ENCODE results near the gene NDUFS2. TPM values are rescaled to one million over a fixed set of nuclear protein-coding genes. Genes with fewer than 3 reads are reported as not detected.
A peak's percentile ranks its signal among the peaks of the same experiment; 100 is the strongest.
"Not testable (repeated sequence)": the region's sequence is repeated elsewhere in the genome, so short reads cannot be mapped to it uniquely, and the experiment has no call there.

The NDUFS2 gene
- total and polyA plus RNA-seq, 8 donors = 26.7 to 56.8 (median 31.1) TPM

DNA sequence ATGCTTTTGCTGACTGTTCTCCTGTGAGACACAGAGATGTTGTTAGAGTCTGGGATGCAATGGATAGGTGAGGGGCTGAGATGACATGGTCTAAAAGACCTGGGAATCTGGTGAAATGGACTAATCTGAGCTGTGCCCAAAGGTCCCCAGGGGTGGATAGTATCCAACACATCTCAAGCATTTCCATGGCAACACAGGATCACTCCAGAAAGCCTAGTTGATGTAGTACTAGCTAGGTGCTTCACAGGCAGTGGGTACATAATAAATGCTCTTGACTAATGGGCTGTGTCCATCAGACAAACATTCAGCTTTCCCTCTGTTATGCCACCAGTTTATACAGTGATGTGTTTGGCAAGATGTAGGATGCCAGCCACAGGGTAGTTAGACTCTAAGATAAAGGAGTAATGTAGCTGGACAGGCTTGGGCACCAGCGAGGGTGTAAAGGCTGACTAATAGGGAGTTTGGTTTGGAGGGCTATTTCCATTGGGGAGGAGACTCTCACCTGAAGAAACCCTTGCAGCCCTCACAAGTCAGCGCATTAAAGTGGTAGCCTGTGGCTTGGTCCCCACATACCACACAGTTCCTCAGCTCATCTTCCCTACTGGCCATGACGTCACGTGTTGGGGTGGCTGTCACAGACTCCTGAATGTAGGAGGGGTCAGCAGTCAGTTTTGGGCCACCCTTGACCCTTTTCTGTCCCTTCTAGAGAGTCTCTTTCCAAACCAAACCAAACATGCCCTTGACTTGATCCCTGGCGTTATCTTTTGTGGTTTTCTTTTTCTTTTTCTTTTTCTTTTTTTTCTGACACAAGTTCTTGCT lies 34.0 kb downstream of the NDUFS2 start:
- Histone ChIP-seq H3K4me3 (no peak overlapping the region), H3K4me1 (no peaks in the 10 kb centered on the region), H3K27ac (no peak overlapping the region), H3K9me3 (no peaks in the 10 kb centered on the region), H3K27me3 (no peaks in the 10 kb centered on the region), H3K36me3 (no peaks in the 10 kb centered on the region)
- WGBS, 2 donors = 65 to 76% methylated on average over 5 of the region's 5 CpGs
- FAIRE-seq (no peak), DNase-seq (no peak), ATAC-seq (no peak)
- TF ChIP-seq, protein P1, sequence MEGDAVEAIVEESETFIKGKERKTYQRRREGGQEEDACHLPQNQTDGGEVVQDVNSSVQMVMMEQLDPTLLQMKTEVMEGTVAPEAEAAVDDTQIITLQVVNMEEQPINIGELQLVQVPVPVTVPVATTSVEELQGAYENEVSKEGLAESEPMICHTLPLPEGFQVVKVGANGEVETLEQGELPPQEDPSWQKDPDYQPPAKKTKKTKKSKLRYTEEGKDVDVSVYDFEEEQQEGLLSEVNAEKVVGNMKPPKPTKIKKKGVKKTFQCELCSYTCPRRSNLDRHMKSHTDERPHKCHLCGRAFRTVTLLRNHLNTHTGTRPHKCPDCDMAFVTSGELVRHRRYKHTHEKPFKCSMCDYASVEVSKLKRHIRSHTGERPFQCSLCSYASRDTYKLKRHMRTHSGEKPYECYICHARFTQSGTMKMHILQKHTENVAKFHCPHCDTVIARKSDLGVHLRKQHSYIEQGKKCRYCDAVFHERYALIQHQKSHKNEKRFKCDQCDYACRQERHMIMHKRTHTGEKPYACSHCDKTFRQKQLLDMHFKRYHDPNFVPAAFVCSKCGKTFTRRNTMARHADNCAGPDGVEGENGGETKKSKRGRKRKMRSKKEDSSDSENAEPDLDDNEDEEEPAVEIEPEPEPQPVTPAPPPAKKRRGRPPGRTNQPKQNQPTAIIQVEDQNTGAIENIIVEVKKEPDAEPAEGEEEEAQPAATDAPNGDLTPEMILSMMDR (IDR thresholded peaks at IDR 0.05) = no peak
- intact Hi-C loops (cut with DNase I) = loop anchor here in 1 of 3 donors (10.0 kb wide), 1 partner anchor 49 kb away; no protein-coding TSS in a partner anchor

DNA sequence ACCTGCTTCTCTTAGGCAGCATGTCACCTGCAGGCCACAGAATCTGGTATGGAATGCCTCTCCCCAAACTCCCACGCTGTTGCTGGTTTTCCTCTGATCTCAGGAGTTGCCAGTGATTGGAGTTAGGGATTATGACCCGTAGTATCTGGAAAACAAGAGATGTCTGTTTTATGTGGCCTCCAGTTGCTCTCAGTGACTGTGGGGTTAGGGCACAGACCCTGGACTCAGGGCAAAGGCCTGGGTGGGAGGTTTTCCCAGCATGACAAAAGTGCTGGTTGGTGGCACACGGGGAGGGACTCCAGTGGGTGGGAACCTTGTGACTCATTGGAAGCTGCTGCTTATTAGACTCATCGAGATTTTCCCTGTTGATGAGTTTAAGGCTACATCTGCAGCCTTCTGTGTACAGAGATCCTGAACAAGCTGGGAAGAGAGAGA lies 35.9 kb downstream of the NDUFS2 start, which contains the start of gene NR1I3:
Gene NR1I3 (minus strand): TSS at position 165 of the 435 bp plus-strand sequence. CDS start 1,638 bp downstream, outside the sequence.
- H3K4me1 ChIP-seq = no peaks in the 10 kb centered on the region
- TF ChIP-seq, protein P1 (IDR thresholded peaks at IDR 0.05) = no peak
- no peaks in the 10 kb centered on the region for H3K27me3 ChIP-seq
- no peak for ATAC-seq
- no peaks in the 10 kb centered on the region for H3K9me3 ChIP-seq
- DNase-seq = no peak
- intact Hi-C loops (cut with DNase I) = loop anchor here in 1 of 3 donors (10.0 kb wide), 1 partner anchor 47 kb away; no protein-coding TSS in a partner anchor
- no peak within 1 kb of the TSS for H3K4me3 ChIP-seq
- H3K36me3 ChIP-seq = no peaks in the 10 kb centered on the region
- FAIRE-seq = no peak
- H3K27ac ChIP-seq = no peak within 1 kb of the TSS
- 63 to 68% methylated on average over 4 of the region's 4 CpGs for WGBS, 2 donors

DNA sequence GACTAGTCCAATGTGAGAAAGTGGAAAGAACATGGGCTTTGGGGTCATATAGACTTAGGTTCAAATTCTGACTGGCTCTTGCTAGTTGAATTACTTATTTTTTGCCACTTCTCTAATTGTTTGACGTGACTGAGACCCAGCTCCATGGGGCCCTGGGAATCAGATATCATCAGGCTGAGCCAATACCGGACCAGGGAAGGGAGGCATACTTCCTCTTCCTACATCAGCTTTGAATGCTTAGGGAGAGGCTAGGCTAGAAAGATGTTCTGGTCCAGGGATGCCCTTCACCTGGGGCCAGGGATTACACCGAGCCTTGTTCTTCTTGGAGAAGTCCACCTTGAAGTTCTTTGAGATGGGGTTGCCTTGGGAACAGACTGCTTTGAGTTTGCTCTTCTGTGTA lies 39.5 kb downstream of the NDUFS2 start:
- intact Hi-C loops (cut with DNase I) = no loop called here
- DNase-seq (no peak), FAIRE-seq (no peak), ATAC-seq (no peak)
- no peaks in the 10 kb centered on the region for H3K27me3 ChIP-seq
- H3K27ac ChIP-seq = no peak overlapping the region
- H3K4me3 ChIP-seq = no peak overlapping the region
- peaks cover 0 to 5% (median 3%) of the 10 kb centered on the region in 3 donors for H3K4me1 ChIP-seq
- no peaks in the 10 kb centered on the region for H3K36me3 ChIP-seq
- TF ChIP-seq, protein P1 (IDR thresholded peaks at IDR 0.05) = no peak
- WGBS, 2 donors = 80 to 85% methylated on average over 3 of the region's 3 CpGs
- H3K9me3 ChIP-seq = no peaks in the 10 kb centered on the region

DNA sequence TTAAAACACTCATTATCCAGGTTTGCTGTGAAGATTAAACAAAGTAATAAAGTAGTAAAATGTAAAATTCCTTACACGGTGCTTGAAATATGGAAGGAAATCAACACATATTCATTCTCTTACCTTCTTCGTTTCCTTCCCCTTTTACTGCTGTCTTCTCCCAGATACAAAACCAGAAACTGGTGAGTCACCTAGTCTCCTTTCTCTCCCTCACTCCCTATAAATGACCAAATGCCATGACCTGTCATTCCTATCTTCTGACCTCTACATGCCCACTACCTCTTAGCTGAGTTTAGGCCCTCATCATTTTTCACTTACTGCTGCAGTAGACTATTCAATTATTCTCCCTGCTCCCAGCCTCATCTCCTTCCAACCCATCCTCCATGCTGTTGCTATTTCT lies 40.1 kb downstream of the NDUFS2 start:
- Histone ChIP-seq H3K9me3 (no peaks in the 10 kb centered on the region), H3K36me3 (no peaks in the 10 kb centered on the region), H3K27me3 (no peaks in the 10 kb centered on the region), H3K4me3 (no peak overlapping the region), H3K27ac (no peak overlapping the region), H3K4me1 (peaks cover 0 to 5% (median 3%) of the 10 kb centered on the region in 3 donors)
- intact Hi-C loops (cut with DNase I) = no loop called here
- DNase-seq (no peak), FAIRE-seq (no peak), ATAC-seq (no peak)
- TF ChIP-seq, protein P1 (IDR thresholded peaks at IDR 0.05) = no peak
- 78 to 89% methylated on average over 2 of the region's 2 CpGs for WGBS, 2 donors

DNA sequence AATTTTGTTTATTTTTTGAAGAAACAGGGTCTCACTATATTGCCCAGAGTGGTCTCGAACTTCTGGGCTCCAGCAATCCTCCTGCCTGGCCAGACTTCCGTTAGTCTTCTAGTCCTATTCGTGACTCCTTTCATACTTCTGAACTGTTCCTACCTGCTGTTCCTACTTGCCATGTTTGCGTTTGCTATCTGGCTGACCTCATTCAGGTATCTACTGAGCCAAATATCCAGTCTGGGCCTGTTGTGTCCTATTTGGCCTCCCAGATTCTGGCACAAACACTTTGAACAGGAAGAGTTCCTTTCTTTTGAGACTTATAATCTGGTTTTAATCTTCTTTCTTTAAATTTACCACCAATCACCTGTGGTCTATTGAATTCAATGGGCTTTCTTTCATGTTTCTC lies 42.7 kb downstream of the NDUFS2 start:
- no peaks in the 10 kb centered on the region for H3K36me3 ChIP-seq
- WGBS, 2 donors = 38% methylated on average over 4 of the region's 4 CpGs
- H3K9me3 ChIP-seq = no peaks in the 10 kb centered on the region
- intact Hi-C loops (cut with DNase I) = no loop called here
- ATAC-seq = peak; percentile 97 to 100 (median 99)
- TF ChIP-seq, protein P1 (IDR thresholded peaks at IDR 0.05) = no peak
- DNase-seq = peak in 3 of 6 donors; percentile 41 to 69 (median 62)
- peaks cover 0 to 5% (median 3%) of the 10 kb centered on the region in 3 donors for H3K4me1 ChIP-seq
- H3K4me3 ChIP-seq = no peak overlapping the region
- H3K27me3 ChIP-seq = no peaks in the 10 kb centered on the region
- H3K27ac ChIP-seq = peak overlapping the region; percentile 14 to 58 (median 50)
- no peak for FAIRE-seq

DNA sequence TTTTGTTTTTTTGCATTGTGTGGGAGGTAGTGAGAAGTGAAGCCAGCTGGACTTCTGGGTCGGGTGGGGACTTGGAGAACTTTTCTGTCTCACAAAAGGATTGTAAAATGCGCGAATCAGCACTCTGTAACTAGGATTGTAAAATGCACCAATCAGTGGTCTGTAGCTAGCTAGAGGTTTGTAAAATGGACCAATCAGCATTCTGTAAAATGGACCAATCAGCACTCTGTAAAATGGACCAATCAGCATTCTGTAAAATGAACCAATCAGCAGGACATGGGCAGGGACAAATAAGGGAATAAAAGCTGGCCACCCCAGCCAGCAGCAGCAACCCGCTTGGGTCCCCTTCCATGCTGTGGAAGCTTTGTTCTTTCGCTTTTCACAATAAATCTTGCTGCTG lies 47.9 kb downstream of the NDUFS2 start:
- H3K9me3 ChIP-seq; ATAC-seq; H3K36me3 ChIP-seq; intact Hi-C loops (cut with DNase I); DNase-seq; H3K27ac ChIP-seq; H3K4me3 ChIP-seq; FAIRE-seq; H3K4me1 ChIP-seq; H3K27me3 ChIP-seq: not testable (repeated sequence)
- 89 to 93% methylated on average over 5 of the region's 5 CpGs for WGBS, 2 donors

All from pancreas (tissue), 10 donors.